Measurements from ENCODE around the gene UCP2. TPM values are rescaled to one million over a fixed set of nuclear protein-coding genes. Genes with fewer than 3 reads are reported as not detected.

The UCP2 gene
- total and polyA plus RNA-seq, 2 experiments from 2014 or later, result 60.1 to 76.9 TPM

DNA sequence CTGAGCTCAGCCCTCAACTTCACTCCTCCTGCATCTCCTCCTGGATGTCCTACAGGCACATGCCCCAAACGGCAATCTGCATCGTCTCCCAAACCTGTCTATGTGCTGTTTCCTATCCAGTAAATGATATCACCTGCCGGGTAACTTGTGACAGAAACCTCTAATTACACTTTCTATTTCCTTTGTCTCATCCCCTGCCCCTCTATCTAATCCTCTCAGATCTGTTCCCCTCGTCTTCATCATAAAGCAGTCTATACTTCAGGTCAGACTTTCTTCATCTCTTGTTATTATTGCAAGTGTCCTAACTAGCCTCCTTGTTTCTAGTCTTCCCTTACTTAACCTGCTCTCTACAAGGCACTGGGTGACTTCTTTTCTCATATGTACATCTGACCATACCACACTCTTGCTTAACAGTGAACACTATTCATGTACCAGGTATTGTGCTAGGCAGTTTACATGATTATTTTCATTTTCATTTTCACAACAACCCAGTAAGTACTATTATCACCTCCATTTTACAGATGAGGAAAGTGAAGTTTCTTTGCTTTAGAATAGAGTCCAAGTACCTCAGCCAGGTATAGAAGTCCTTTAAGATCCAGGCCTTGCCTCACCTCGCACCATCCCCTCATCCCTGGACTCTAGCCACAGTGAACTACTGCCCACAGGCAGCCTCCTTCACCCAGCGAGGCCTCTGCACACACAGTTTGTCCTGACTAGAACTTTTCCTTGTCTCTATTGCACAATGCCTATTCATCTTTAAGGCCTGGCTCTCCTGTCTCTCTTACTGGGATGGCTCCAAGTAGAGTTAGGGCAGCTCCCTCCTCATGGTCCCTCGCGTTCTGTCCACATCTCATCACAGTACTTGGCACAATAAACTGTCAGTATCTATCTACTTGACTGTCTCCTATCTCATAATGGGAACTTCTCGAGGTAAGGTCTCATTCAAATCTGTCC is 48.4 kb upstream of the UCP2 start:
- Mint-ChIP-seq H3K4me3 (no peak overlapping the region), H3K27ac (no peak overlapping the region), H3K36me3 (ENCODE audit: low read depth) (no peaks in the 10 kb centered on the region; the same call in 2 of the 3 replicates), H3K9me3 (no peaks in the 10 kb centered on the region), H3K27me3 (ENCODE audit: insufficient read depth, low read depth, poor library complexity) (peaks cover 4% of the 10 kb centered on the region), H3K4me1 (no peaks in the 10 kb centered on the region)
- Histone ChIP-seq H3K36me3 (ENCODE audit: insufficient read depth) (no peaks in the 10 kb centered on the region; the same call in 1 of the 2 replicates), H3F3A (replicated peaks; ENCODE audit: low read depth) (no peaks in the 10 kb centered on the region), H3K4me2 (no peak overlapping the region), H3K79me2 (replicated peaks; ENCODE audit: insufficient read depth) (no peaks in the 10 kb centered on the region), H2AFZ (no peak overlapping the region), H3K4me3 (no peak overlapping the region), H3K27ac (ENCODE audit: low read depth) (no peak overlapping the region), H3K27me3 (ENCODE audit: insufficient read depth) (no peaks in the 10 kb centered on the region), H3K4me1 (ENCODE audit: insufficient read depth) (no peaks in the 10 kb centered on the region), H3K9me2 (ENCODE audit: insufficient read depth) (0 out of 2 replicates have a peak, but pooled peaks cover 3% of the 10 kb centered on the region), H4K20me1 (replicated peaks; ENCODE audit: insufficient read depth) (0 out of 2 replicates have a peak, but pooled peaks cover 3% of the 10 kb centered on the region)
- ATAC-seq (no peak), DNase-seq (ENCODE audit: low spot score) (no peak)
- TF ChIP-seq POLR2AphosphoS5 (IDR thresholded peaks at IDR 0.05; ENCODE audit: low read depth) (no peak), JUNB (IDR thresholded peaks at IDR 0.05; ENCODE audit: unreplicated experiment) (no peak), ZNF331 (CRISPR knock-in tag; IDR thresholded peaks at IDR 0.05; ENCODE audit: low read depth) (no peak), EZH2 (IDR thresholded peaks at IDR 0.05; ENCODE audit: low read depth, unreplicated experiment) (no peak), STAT1 (IDR thresholded peaks at IDR 0.05; ENCODE audit: unreplicated experiment) (no peak)
- TF ChIP-seq, protein P1, sequence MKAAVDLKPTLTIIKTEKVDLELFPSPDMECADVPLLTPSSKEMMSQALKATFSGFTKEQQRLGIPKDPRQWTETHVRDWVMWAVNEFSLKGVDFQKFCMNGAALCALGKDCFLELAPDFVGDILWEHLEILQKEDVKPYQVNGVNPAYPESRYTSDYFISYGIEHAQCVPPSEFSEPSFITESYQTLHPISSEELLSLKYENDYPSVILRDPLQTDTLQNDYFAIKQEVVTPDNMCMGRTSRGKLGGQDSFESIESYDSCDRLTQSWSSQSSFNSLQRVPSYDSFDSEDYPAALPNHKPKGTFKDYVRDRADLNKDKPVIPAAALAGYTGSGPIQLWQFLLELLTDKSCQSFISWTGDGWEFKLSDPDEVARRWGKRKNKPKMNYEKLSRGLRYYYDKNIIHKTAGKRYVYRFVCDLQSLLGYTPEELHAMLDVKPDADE (IDR thresholded peaks at IDR 0.05), result no peak
- TF ChIP-seq, protein P2, sequence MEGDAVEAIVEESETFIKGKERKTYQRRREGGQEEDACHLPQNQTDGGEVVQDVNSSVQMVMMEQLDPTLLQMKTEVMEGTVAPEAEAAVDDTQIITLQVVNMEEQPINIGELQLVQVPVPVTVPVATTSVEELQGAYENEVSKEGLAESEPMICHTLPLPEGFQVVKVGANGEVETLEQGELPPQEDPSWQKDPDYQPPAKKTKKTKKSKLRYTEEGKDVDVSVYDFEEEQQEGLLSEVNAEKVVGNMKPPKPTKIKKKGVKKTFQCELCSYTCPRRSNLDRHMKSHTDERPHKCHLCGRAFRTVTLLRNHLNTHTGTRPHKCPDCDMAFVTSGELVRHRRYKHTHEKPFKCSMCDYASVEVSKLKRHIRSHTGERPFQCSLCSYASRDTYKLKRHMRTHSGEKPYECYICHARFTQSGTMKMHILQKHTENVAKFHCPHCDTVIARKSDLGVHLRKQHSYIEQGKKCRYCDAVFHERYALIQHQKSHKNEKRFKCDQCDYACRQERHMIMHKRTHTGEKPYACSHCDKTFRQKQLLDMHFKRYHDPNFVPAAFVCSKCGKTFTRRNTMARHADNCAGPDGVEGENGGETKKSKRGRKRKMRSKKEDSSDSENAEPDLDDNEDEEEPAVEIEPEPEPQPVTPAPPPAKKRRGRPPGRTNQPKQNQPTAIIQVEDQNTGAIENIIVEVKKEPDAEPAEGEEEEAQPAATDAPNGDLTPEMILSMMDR (conservative IDR thresholded peaks at IDR 0.05; ENCODE audit: low read depth in 2 of 2), result no peak

DNA sequence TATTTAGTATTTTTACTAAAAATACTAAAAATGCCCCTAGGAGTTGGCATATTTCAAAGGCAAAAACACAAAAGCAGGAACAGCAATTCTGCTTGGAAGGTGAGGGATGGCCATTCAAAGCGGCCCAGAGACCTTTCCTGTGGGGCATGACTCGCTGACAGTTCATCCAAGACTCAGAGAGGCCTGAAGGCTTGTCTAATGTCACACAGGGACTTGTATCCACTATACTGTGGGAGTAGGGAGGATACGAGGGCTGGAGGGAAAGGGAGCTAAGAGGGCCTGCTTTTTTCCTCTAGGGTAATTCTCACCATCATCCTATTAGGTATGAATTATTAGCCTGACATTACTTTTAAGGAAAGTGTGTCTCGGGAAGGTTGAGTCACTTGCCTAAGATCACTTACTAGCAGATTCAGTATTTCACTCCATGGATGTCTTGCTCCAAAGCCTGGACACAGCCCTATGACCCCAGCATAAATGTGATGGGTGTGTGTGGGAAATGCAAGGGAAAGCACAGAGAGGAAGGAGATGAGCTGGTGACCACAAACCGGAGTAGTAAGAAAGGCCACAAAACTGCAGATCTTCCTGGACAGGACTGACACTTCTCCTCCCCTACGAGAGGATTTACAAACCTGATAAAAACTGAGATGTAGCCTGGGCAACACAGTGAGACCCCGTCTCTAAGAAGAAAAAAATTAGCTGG is 43.0 kb upstream of the UCP2 start:
- Histone ChIP-seq H3K9me2 (ENCODE audit: insufficient read depth) (0 out of 2 replicates have a peak, but pooled peaks cover 3% of the 10 kb centered on the region), H3K27me3 (ENCODE audit: insufficient read depth) (no peaks in the 10 kb centered on the region), H3K36me3 (ENCODE audit: insufficient read depth) (no peaks in the 10 kb centered on the region; the same call in 1 of the 2 replicates), H3K27ac (ENCODE audit: low read depth) (no peak overlapping the region), H3K4me1 (ENCODE audit: insufficient read depth) (no peaks in the 10 kb centered on the region), H4K20me1 (replicated peaks; ENCODE audit: insufficient read depth) (0 out of 2 replicates have a peak, but pooled peaks cover 2% of the 10 kb centered on the region), H3K4me3 (no peak overlapping the region), H3K4me2 (no peak overlapping the region), H3K79me2 (replicated peaks; ENCODE audit: insufficient read depth) (no peaks in the 10 kb centered on the region), H2AFZ (no peak overlapping the region), H3F3A (replicated peaks; ENCODE audit: low read depth) (no peaks in the 10 kb centered on the region)
- no peak for ATAC-seq
- H3K4me1 Mint-ChIP-seq, result peaks cover 7% of the 10 kb centered on the region
- peaks cover 5% of the 10 kb centered on the region for H3K27me3 Mint-ChIP-seq (ENCODE audit: insufficient read depth, low read depth, poor library complexity)
- H3K36me3 Mint-ChIP-seq (ENCODE audit: low read depth), result peaks cover 3% of the 10 kb centered on the region; the same call in 2 of the 3 replicates
- H3K9me3 Mint-ChIP-seq, result no peaks in the 10 kb centered on the region
- no peak overlapping the region for H3K4me3 Mint-ChIP-seq
- no peak for DNase-seq (ENCODE audit: low spot score)
- no peak overlapping the region for H3K27ac Mint-ChIP-seq
- TF ChIP-seq STAT1 (IDR thresholded peaks at IDR 0.05; ENCODE audit: unreplicated experiment) (no peak), JUNB (IDR thresholded peaks at IDR 0.05; ENCODE audit: unreplicated experiment) (no peak), POLR2AphosphoS5 (IDR thresholded peaks at IDR 0.05; ENCODE audit: low read depth) (no peak), ZNF331 (CRISPR knock-in tag; IDR thresholded peaks at IDR 0.05; ENCODE audit: low read depth) (no peak), EZH2 (IDR thresholded peaks at IDR 0.05; ENCODE audit: low read depth, unreplicated experiment) (no peak), EZH2phosphoT487 (IDR thresholded peaks at IDR 0.05; ENCODE audit: unreplicated experiment) (no peak), ZNF114 (CRISPR knock-in tag; IDR thresholded peaks at IDR 0.05) (no peak), NANOG (IDR thresholded peaks at IDR 0.05; ENCODE audit: borderline replicate concordance) (no peak)
- TF ChIP-seq, protein P1 (IDR thresholded peaks at IDR 0.05), result no peak
- TF ChIP-seq, protein P3, sequence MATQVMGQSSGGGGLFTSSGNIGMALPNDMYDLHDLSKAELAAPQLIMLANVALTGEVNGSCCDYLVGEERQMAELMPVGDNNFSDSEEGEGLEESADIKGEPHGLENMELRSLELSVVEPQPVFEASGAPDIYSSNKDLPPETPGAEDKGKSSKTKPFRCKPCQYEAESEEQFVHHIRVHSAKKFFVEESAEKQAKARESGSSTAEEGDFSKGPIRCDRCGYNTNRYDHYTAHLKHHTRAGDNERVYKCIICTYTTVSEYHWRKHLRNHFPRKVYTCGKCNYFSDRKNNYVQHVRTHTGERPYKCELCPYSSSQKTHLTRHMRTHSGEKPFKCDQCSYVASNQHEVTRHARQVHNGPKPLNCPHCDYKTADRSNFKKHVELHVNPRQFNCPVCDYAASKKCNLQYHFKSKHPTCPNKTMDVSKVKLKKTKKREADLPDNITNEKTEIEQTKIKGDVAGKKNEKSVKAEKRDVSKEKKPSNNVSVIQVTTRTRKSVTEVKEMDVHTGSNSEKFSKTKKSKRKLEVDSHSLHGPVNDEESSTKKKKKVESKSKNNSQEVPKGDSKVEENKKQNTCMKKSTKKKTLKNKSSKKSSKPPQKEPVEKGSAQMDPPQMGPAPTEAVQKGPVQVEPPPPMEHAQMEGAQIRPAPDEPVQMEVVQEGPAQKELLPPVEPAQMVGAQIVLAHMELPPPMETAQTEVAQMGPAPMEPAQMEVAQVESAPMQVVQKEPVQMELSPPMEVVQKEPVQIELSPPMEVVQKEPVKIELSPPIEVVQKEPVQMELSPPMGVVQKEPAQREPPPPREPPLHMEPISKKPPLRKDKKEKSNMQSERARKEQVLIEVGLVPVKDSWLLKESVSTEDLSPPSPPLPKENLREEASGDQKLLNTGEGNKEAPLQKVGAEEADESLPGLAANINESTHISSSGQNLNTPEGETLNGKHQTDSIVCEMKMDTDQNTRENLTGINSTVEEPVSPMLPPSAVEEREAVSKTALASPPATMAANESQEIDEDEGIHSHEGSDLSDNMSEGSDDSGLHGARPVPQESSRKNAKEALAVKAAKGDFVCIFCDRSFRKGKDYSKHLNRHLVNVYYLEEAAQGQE (IDR thresholded peaks at IDR 0.05; ENCODE audit: unreplicated experiment), result no peak

Measured in GM23338 (cell line).